ENCODE results near the gene TCF23. TPM values are rescaled to one million over a fixed set of nuclear protein-coding genes. Genes with fewer than 3 reads are reported as not detected.

Gene TCF23
- total and polyA plus RNA-seq, 2 of the 8 experiments (the other 6 are each of a cell fraction or from before 2014, with no cell fraction given), result 0.02 TPM; not detected in 1

GRCh38 chr2:27171351-27171848 is 22.6 kb downstream of the TCF23 start:
- Histone ChIP-seq H2BK120ac (replicated peaks; ENCODE audit: low read depth, low read length) (no peak overlapping the region), H3K23ac (ENCODE audit: insufficient read length) (no peak overlapping the region), H3K9ac (replicated peaks in 1 of 4; ENCODE audit: extremely low read depth in 1 of 4, low read depth in 3 of 4, low read length in 3 of 4) (no peak overlapping the region), H3K4me2 (ENCODE audit: insufficient read depth in 1 of 2, low read depth in 2 of 2, low read length in 2 of 2) (no peak overlapping the region), H3K4me1 (replicated peaks in 1 of 4; ENCODE audit: control insufficient read depth in 3 of 4, insufficient read depth in 4 of 4, low read length in 3 of 4) (no peaks in the 10 kb centered on the region; a peak in 1 of 7 replicates), H3K4me3 (ENCODE audit: extremely low read depth in 1 of 4, insufficient read depth in 2 of 4, low read depth in 3 of 4, low read length in 4 of 4) (no peak overlapping the region), H3K79me1 (ENCODE audit: low read depth, low read length) (no peaks in the 10 kb centered on the region; the same call in 1 of the 2 replicates), H2AK5ac (ENCODE audit: low read depth, low read length) (no peak overlapping the region), H4K91ac (replicated peaks; ENCODE audit: insufficient read length, low read length) (no peak overlapping the region), H3K56ac (replicated peaks; ENCODE audit: insufficient read length, low read depth, low read length) (no peak overlapping the region), H3K14ac (ENCODE audit: insufficient read length) (no peak overlapping the region), H2BK12ac (ENCODE audit: low read depth, low read length) (no peak overlapping the region), H4K5ac (ENCODE audit: insufficient read length, low read depth, low read length) (no peak overlapping the region), H3K79me2 (ENCODE audit: control insufficient read depth in 1 of 2, insufficient read depth in 2 of 2, low read length in 2 of 2) (no peaks in the 10 kb centered on the region), H3K9me3 (ENCODE audit: insufficient read depth in 2 of 2, low read depth in 1 of 2, low read length in 1 of 2) (no peaks in the 10 kb centered on the region), H3K27ac (ENCODE audit: low read depth, low read length) (no peak overlapping the region), H2BK20ac (ENCODE audit: low read length) (no peak overlapping the region), H4K20me1 (replicated peaks in 1 of 2; ENCODE audit: control insufficient read depth in 1 of 2, insufficient read depth in 2 of 2, low read length in 2 of 2) (no peaks in the 10 kb centered on the region), H3K18ac (ENCODE audit: extremely low read depth, low read length) (no peak overlapping the region), H4K8ac (ENCODE audit: extremely low read depth, insufficient read depth, low read length) (no peak overlapping the region), H3K36me3 (ENCODE audit: control insufficient read depth in 2 of 4, insufficient read depth in 4 of 4, low read length in 3 of 4) (no peaks in the 10 kb centered on the region), H3K27me3 (replicated peaks in 1 of 4; ENCODE audit: control insufficient read depth in 3 of 4, extremely low read depth in 1 of 4, insufficient read depth in 3 of 4, low read length in 3 of 4) (no peaks in the 10 kb centered on the region; a peak in 4 of 7 replicates), H2AFZ (ENCODE audit: low read length) (no peak overlapping the region), H3K4ac (replicated peaks; ENCODE audit: insufficient read length, low read depth, low read length) (no peak overlapping the region), H3K23me2 (ENCODE audit: low read depth, low read length) (no peaks in the 10 kb centered on the region; the same call in 1 of the 2 replicates), H2BK15ac (ENCODE audit: low read length) (no peak overlapping the region), H2BK5ac (ENCODE audit: low read depth, low read length) (no peak overlapping the region)
- FAIRE-seq, result no peak
- no peak for DNase-seq (ENCODE audit: low read depth in 1 of 2, low spot score in 2 of 2)
- CTCF ChIA-PET (ENCODE audit: partially characterized antibody), result interaction anchor here (0.8 to 3.7 kb wide), 12 partner anchors 10 to 75 kb away, joined by 3 to 36 read pairs (median 12); partner anchors contain the start of genes PRR30 and TCF23
- POLR2A ChIA-PET (ENCODE audit: partially characterized antibody), result interaction anchor here (0.6 kb wide), 1 partner anchor 86 kb away, joined by 3 read pairs; no protein-coding TSS in a partner anchor
- 88% methylated on average over 8 of the region's 8 CpGs; no CpG with 5 or more reads in 1 of the 2 experiments for WGBS, 2 experiments (ENCODE audit: extremely low coverage in 1 of 2, insufficient coverage in 1 of 2, insufficient read length in 1 of 2, insufficient replicate concordance in 2 of 2, low coverage in 1 of 2, low lambda C conversion rate in 2 of 2, missing lambda C conversion rate in 1 of 2)
- TF ChIP-seq BCL11A (IDR thresholded peaks at IDR 0.05; ENCODE audit: low read depth in 2 of 2, low read length in 2 of 2) (no peak), TAF7 (optimal IDR thresholded peaks at IDR 0.05; ENCODE audit: borderline replicate concordance, low read depth, low read length) (no peak), RXRA (IDR thresholded peaks at IDR 0.05; ENCODE audit: insufficient read depth, low read depth, low read length) (no peak), SIN3A (conservative IDR thresholded peaks at IDR 0.05 in 1 of 2, IDR thresholded peaks at IDR 0.05 in 1 of 2; ENCODE audit: low read depth in 1 of 2, low read length in 2 of 2) (no peak), KDM4A (IDR thresholded peaks at IDR 0.05; ENCODE audit: low read depth, low read length, severe bottlenecking) (no peak), SP1 (IDR thresholded peaks at IDR 0.05; ENCODE audit: low read depth, low read length) (no peak), TAF1 (IDR thresholded peaks at IDR 0.05; ENCODE audit: low read depth, low read length) (no peak), ASH2L (IDR thresholded peaks at IDR 0.05; ENCODE audit: low read length) (no peak), CEBPB (IDR thresholded peaks at IDR 0.05; ENCODE audit: low read depth, low read length) (no peak), TEAD4 (IDR thresholded peaks at IDR 0.05; ENCODE audit: low read depth, low read length) (no peak)
